ENCODE results near the gene HSPBP1.
"Not testable (repeated sequence)": the region's sequence is repeated elsewhere in the genome, so short reads cannot be mapped to it uniquely, and the experiment has no call there.

The HSPBP1 gene, protein sequence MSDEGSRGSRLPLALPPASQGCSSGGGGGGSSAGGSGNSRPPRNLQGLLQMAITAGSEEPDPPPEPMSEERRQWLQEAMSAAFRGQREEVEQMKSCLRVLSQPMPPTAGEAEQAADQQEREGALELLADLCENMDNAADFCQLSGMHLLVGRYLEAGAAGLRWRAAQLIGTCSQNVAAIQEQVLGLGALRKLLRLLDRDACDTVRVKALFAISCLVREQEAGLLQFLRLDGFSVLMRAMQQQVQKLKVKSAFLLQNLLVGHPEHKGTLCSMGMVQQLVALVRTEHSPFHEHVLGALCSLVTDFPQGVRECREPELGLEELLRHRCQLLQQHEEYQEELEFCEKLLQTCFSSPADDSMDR

DNA sequence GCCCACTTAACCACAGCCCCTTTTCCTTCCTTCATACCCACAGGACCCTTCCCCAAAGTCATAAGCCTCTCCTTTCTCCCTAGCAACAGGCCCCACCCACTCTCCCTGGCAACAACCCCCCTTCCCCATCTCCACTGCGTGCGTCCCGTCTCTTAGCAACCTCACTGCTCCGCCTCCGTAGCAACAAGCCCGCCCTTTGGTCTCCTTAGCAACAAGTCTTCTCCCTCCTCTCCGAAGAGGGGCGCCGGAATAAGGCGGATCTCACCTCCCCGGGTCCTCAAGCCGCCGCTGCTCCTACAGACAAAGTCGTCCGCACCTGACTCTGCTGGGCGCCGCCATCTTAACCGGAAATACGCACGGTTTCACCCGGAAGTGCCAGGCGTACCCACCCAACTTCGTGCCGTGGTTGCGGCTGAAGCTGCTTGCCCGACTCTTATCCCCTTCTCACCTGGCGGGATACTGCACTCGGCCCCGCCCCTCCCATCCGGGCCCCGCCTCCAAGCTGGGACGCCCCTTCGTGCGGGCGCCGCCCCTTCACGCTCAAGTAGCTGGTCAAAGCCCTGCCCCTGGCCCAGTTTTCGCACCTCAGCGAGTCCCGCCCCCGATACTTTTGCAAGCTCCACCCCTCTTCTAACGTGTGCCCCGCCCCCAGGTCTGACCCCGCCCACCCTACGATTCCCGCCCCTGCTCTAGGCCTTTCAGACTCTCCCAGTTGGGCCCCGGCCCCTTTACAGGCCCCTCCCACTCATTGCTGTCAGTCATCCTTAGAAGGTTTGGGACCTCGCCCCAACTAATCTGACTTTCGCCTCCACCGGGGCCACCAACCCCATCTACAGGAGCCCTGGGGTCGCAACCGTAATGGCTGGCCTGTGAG is at the start of gene HSPBP1:
Gene HSPBP1, minus strand, starts transcription at position 341 of the 874 bp plus-strand sequence. CDS start 502 bp downstream, outside the sequence.
- peak; percentile 95 for DNase-seq

DNA sequence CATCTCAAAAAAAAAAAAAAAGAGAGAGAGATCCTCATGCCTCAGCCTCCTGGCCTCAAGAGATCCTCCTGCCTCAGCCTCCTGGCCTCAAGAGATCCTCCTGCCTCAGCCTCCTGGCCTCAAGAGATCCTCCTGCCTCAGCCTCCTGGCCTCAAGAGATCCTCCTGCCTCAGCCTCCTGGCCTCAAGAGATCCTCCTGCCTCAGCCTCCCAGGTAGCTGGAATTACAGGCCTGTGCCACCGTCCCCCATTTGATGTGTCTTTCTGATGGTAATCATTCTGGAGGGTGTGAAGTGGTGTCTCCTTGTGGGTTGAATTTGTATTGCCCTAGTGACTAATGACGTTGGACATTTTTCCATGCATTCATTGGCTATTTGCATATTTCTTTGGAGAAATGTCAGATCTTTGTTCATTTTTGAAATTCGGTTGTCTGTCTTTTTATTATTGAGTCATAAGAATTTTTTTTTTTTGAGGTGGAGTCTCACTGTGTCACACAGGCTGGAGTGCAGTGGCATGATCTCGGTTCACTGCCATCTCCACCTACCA is 48.9 kb upstream of the HSPBP1 start:
- DNase-seq: not testable (repeated sequence)

DNA sequence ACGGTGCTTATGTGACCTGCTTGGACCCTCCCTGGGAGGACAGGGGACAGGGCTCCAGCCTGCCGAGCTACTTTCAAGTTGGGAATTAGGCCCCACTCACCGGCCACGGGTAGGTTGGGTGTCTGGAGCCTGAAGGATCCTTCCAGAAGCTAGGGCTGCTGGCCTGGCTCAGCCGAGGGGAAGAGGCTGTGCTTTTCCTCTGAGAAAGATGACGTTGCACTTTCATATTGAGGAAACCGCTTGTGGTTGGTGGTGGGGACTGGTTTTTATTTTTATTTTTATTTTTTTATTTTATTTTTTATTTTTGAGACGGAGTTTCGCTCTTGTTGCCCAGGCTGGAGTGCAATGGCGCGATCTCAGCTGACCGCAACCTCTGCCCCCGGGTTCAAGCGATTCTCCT is 45.3 kb upstream of the HSPBP1 start, which contains the start of gene TMEM150B:
Gene TMEM150B, minus strand, starts transcription at position 170 of the 400 bp plus-strand sequence. CDS start 4,305 bp downstream, outside the sequence.
- no peak for DNase-seq

DNA sequence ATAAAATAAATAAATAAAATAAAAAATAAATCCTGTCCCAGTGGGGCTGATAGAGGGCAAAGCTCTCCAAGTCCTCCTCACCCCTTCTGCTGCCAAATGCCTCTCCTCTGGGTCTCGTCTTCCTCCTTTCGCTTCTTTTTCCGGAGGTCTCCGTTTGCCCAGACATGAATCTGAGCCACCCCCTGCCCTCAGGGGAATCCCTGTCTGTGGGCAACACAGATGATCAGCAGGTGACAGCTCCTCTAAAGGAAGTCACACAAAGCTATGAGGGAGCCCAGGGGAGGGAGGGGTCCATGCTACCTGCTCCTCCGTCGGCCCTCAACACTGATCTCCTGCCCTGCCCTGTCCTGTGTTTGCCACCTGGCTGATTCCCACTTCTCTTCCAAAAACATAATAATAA is 44.8 kb upstream of the HSPBP1 start:
- DNase-seq: no peak

DNA sequence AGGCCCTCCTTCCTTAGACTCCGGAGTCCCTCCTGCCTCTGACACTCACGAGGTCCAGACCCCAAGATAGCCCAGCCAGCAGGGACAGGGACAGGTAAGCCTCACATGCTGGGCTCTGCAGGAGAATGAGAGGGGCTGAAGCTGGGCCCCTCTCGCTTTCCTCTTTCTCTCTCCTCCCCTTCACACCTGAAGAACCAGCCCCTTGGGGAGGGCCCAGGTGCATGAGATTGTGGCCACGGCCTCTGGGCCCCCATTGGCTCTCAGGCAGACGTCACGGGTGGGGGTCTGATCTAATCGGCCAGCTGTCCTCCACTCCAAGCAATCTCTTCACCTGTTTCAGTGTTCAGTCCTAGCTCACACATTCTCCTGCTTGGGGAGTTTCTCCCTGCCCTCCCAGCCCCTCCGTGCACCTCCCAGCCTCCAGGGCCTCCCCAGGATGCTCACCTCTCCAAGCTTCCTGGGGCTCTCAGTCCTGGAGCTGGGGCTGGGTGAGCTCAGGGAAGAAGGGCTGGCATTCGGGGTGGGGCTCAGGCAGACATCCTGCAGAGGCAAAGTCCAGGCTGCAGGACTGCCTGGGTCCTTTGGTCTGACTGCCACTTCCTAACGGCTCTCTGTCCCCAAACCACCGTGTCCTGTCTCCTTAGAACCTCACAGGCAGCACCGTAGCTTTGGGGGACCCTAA is 42.4 kb upstream of the HSPBP1 start:
- DNase-seq: no peak

DNA sequence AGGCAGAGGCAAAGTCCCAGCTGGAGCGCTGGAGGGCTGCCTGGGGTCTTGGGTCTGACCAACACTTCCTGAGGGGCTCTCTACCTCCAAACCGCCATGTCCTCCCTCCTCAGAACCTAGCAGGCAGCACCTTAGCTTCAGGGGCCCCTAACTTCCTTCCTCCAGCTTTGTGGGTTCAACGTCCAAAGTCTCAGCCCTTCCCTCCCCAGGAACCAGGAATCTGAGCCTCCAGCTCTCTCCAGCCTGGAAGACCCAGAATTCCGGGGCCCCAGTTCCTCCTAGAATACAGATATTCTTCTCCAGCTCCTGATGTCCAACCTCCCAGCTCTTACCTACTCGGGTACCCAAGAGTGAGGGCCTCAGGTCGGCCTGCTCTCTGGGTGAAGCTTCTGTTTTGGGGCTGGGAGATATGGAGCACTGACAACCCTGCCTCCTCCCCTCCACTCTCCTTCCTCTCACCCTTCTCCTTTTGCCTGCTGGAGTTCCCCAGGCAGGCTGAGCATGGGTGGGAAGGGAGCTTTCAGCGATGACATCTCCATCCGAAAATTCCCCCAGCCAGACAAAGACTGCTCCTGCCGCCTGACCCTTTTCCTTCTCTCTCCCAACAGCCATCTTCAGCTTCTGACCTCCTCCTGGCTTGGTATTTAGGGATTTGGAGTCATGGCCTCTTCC is 41.7 kb upstream of the HSPBP1 start:
- DNase-seq: no peak

DNA sequence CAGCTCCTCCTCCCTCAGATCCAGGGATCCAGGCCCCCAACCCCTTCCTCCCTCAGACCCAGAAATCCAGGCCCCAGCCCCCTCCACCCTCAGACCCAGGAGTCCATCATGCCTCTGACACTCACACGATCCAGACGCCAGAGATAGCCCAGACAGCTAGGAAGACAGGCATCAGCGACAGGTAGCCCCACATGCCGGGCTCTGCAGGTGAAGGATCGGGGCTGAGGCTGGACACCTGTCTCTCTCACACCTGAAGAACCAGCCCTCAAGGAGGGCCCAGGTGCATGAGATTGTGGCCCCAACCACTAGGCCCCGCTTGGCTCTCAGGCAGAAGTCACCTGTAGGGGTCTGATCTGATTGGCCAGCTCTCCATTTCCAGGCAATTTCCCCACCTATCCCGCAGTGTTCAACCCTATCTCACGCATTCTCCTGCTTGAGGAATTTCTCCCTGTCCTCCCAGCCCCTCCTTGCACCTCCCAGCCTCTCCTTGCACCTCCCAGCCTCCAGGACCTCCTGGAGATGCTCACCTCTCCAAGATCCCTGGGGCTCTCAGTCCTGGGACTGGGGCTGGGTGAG is 41.0 kb upstream of the HSPBP1 start:
- no peak for DNase-seq

DNA sequence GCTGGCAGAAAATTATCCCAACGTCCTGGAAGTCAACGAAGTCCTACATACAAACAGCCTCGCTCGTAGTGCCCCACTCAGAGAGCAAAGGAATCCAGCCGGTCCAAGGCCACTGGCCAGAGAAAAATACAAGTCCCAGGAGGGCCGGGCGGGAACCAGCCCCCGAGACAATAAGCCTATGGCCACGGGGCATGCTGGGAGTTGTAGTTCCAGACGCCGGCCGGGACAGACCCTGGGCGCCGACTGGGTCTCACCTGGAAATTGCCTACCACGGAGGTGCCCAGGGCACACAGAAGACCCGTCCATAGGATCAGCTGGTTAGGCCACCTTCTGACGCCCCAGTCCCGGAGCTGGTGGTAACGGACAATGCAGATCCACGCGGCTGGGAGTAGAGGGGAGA is 39.9 kb upstream of the HSPBP1 start:
- no peak for DNase-seq

DNA sequence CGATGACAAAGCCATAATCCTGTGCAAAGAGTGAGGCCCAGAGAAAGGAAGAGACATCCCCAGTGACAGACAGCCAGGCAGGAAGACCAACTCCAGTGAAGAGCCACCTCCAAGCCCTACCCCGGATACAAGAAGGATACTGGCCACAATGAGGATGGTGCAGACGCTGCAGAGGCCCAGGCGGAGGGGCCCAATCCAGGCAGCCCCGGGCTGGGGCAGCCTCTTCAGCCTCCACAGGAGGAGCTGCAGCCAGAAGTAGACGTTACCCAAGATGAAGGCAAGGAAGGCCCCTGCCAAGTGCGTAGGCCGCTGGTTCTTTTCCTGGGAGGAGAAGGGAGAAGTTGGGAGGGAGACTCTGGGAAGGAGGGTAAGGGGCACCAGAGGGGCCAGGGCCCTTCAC is 36.7 kb upstream of the HSPBP1 start:
- DNase-seq: no peak

DNA sequence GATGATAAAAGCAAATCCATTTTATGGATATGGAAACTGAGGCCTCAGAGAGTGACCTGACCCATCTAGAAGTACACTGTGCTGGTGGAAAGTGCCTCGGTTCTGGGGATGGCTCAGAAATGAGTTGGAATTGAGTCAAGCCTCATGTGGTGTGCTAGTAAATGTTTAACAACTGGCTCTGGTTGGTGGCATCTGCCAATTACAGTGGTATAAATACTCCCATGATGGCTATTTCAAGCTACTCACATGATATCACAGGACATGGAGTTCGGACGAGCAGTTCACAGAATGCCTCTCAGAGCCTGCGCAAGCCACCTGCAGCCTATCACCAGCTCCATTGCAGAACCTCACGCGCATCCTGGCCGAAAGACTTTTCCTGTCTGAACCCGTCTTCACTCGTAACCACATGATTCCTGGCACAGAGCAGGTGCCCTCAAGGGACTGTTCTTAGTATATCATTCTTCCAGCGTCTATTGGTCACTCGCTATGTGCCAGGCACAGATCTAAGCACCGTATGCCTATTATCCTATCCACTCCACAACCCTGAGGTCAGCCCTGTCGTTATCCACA is 36.1 kb upstream of the HSPBP1 start:
- no peak for DNase-seq

DNA sequence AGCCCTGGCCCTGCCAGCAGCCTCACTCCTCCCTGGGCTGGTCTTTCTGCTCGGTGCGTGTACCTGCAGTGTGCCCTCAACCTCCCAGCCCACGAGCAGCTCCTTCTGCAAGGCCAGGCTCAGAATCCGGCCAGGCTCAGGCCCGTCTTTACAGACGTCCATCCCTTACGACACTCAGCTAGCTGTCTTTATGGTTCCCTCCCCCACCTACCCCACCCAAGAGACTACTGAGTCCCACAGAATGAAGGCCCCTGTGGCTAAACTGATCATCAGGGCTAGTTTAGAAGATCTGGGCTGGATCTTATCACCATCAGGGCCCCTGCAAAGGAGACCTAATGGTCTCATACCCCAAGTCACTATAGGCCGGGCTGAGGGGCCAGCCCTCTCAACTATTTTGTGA is 34.5 kb upstream of the HSPBP1 start:
- no peak for DNase-seq

DNA sequence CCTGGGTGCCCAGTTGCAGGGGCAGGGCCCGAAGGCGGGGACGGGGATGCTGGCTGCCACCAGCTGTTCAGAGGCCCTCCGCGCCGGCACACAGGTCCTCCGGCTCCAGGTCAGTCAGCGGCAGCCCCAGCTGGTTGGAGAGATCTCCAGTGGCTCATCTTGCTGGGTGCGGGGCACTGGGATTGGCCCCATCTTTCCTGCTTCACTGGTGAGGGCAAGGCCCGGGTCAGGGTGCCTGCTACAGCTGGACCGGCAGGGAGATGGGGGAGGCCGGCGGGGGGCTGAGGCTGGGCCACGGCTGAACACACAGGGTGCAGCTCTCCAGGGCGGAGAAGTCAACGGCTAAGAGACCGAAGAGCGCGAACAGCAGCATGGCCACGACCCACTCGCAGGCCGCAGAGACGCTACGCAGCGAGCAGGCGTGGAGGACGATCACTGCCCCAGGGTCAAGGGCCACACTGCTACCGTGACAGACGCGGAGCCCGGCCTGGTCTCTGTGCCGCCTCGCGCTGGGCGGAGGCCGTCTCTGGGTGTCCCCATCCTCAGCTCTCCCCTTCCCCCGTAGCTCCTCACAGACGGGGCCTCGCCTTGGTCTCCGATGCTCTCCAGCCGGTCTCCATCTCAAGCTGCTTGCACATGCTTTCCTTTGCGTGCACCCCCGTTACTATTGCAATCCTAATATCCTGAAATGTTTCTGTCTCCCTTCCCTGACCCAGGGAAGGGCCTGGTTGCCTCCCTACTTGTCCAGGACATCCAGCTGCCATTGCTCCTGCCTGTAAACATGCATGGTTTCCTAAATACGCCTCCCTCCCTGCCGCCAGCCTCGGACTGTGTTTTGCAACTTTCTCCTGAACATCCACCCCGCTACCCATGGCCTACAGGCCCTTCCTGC is 33.0 kb upstream of the HSPBP1 start:
- no peak for DNase-seq

DNA sequence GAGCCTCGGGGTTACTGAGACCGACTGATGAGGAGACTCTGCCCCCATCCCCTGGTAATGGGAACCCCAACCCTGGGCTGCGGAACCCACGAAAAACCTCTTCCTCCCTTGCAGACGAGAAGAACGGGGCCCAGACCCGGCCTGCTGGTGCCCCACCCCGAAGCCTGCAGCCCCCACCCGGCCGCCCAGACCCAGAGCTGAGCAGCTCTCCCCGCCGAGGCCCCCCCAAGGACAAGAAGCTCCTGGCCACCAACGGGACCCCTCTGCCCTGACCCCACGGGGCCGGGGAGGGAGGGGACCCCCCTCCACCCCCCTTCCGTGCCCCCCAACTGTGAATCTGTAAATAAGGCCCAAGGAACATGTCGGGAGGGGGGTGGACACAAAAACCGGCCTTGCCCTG is 31.9 kb upstream of the HSPBP1 start:
- no peak for DNase-seq

DNA sequence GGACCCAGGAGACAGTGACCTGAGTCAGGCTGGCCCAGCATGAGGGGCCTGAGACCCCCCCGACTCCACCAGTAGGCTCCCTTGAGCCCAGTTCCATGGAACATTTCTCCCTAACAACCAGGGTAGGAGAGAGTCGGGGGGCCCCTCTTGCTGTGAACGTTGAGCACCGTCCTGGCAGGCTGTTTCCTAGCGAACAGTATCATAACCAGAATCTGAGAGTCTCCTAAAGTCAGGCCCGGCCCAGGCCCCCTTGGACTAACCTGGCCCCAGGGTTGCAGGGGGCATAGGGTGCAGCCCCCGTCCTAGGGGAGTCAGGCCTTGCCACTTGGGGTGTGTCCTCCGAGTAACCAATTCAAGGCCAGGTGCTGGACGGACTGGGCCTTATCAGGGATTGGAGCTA is 31.5 kb upstream of the HSPBP1 start:
- no peak for DNase-seq

DNA sequence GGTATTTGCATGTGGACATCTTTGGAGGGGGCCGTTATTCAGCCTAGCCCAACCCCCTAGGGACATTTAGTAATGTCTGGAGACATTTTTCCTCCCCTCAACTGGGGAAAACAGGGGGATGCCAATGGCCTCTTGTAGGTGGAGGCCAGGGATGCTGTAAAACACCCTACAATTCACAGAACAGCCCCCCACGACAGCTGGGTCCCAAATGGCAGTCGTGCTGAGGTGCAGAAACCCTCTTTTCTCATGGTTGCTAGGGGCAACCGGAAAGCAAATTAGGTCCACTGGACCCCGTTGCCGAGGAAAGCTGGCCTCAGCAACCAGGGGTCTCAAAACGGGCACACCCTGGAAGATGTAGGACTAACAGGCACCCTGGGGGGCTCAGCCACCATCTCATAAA is 30.6 kb upstream of the HSPBP1 start:
- no peak for DNase-seq

DNA sequence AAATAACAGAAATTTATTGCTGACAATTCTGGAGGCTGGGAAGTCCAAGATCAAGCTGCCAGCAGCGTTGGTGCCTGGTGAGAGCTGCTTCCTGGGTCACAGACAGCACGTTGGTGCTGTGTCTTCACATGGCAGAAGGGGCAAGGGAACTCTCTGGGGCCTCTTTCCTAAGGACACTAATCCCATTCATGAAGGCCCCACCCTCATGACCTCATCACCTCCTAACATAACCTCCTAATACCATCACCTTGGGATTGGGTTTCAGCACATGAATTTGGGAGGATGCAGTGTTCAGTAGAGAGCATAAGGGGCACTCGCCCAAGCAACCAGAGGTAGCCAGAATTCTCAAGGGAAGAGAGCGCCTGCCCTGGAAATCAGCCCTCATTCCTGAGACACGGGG is 29.5 kb upstream of the HSPBP1 start:
- no peak for DNase-seq

DNA sequence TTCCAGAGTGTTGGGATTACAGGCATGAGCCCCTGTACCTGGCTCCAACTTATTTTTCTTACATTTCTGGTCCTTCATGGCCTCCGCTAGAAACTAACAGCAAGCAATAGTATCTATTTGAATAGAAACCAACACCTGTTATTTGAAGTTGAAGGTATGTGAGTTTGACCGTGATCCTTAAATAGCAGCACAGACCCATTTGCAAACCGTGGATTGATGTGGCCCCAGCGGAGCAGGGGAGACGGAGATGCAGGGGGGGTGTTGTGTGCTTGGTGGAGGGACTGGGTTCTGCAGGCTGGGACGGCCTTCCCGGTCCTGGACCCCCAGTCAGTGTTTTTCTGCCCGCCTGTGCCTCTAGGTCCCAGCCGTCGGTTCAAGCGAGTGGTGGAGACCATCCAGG is 28.4 kb upstream of the HSPBP1 start:
- DNase-seq: no peak

DNA sequence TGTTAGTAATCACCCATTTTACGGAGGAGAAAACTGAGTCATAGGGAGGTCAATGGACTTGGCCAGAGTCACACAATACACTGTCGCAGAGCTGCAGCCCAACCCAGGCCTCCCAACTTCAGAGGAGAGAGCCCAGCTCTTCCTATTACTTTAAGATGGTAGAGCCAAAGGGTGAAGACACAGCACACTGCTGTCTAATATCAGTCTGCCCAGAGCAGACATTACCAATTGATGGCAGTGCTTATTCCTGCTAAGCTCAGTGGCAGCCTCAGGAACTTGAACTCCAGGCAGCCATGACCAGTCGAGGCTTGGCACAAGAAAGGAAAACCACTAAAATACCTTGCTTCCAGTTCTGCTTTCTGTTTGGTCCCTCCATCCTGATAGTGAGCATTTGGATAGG is 26.8 kb upstream of the HSPBP1 start:
- no peak for DNase-seq

DNA sequence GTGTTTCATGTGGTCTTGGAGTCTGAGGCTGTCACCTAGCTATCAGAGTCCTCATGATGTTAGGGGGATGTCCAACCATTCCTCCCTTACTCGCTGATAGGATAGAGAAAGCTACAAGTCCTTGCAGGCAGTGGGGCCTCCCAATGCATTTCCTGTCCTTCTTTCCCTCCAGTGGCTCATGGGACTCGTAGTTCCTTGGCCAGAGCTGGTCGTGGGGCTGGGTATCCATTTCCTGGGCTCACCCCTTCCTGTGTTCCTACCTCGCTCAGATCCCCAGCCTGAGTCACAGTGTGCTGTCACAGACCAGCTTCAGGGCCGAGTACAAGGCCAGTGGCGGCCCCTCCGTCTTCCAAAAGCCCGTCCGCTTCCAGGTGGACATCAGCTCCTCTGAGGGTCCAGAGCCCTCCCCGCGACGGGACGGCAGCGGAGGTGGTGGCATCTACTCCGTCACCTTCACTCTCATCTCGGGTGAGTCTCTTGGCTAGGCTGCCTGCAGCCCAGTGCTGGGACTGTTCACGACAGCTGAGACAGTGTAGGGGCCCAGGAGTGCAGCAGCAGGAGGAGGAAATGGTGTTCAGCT is 26.2 kb upstream of the HSPBP1 start:
- peak; percentile 12 for DNase-seq

DNA sequence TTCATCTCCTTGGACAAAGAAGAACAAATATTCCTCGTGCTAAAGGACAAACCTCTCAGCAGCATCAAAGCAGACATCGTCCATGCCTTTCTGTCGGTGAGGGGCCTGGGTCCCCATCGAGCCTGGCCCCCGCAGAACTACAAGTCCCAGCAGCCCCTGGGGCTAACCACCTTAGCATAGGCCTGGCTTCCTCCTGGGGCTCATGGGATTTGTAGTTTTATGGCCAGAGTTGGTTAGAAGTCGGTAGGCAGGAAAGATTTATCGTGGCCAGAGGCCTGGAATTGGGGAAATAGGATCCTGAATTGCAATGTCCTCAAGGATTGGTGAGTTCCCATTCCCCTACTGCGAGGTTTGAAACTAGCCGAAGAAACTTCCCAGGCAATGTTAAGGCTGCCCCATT is 25.6 kb upstream of the HSPBP1 start:
- DNase-seq: peak; percentile 36

Data from right hindlimb (tissue), 1 donor.